Left ventricle myocardium inferior (tissue), 1 donor: ENCODE measurements around the gene PYGM. TPM values are rescaled to one million over a fixed set of nuclear protein-coding genes. Genes with fewer than 3 reads are reported as not detected.

ENCODE experiments used
- DNase-seq: peaks from one replicate; pipeline ENCODE4 v3.0.0-alpha.2; 2020
- H3K27ac ChIP-seq: fragments of 200-600 bp; replicated peaks from 2 replicates; pipeline ENCODE4 v1.8.0; 2021
- H3K27me3 ChIP-seq: fragments of 200-600 bp; 2 replicates; pipeline ENCODE4 v1.8.0; 2021; ENCODE audit warnings: low read depth
- H3K36me3 ChIP-seq: fragments of 200-600 bp; 2 replicates; pipeline ENCODE4 v1.8.0; 2021
- H3K4me1 ChIP-seq: fragments of 200-600 bp; 2 replicates; pipeline ENCODE4 v1.8.0; 2021
- H3K4me3 ChIP-seq: fragments of 200-600 bp; 2 replicates; pipeline ENCODE4 v1.8.0; 2021; ENCODE audit warnings: mild to moderate bottlenecking, moderate library complexity
- H3K9me3 ChIP-seq: fragments of 200-600 bp; replicated peaks from 2 replicates; pipeline ENCODE4 v1.8.0; 2021
- intact Hi-C: fragments of 100-400 bp; cut with micrococcal nuclease; formaldehyde crosslinking; loops from one replicate; pipeline ENCODE4 v1.11.0; 2022
- total RNA-seq: library from RNA; stranded (reverse); fragmentation: NEBNext Ultra II Directional; extraction: Animal tissue kit (Norgen Biotek cat#: 25700); gene quantifications from one replicate; pipeline ENCODE4 v1.2.1, GENCODE V29; 2021
- TF ChIP-seq, protein P1 (sequence below): fragments of 200-600 bp; IDR thresholded peaks from 2 replicates; pipeline ENCODE4 v1.8.0; 2021; ENCODE audit warnings: antibody characterized with exemption, mild to moderate bottlenecking, borderline replicate concordance
- donor health status: DM: no; HTN: yes; CAD: no; lungs with severe emphysema.

Gene PYGM
- total RNA-seq, 1 donor from 2014 or later = 89.5 TPM

DNA sequence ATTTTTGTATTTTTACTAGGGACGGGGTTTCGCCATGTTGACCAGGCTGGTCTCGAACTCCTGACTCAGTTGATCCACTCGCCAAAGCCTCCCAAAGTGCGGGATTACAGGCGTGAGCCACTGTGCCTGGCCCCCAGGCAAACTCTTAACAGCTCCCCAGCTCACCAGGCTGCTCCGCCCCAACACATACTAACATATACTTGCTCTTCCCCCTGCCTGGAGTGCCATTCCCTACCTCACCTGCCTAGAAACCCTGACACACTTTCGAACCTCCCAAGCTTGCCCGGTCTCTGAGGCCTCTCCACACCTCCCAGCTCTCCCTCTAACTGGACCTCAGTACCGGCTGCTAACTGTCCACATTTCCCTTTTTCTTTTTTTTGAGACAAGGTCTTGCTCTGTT is 34.8 kb upstream of the PYGM start:
- TF ChIP-seq, protein P1, sequence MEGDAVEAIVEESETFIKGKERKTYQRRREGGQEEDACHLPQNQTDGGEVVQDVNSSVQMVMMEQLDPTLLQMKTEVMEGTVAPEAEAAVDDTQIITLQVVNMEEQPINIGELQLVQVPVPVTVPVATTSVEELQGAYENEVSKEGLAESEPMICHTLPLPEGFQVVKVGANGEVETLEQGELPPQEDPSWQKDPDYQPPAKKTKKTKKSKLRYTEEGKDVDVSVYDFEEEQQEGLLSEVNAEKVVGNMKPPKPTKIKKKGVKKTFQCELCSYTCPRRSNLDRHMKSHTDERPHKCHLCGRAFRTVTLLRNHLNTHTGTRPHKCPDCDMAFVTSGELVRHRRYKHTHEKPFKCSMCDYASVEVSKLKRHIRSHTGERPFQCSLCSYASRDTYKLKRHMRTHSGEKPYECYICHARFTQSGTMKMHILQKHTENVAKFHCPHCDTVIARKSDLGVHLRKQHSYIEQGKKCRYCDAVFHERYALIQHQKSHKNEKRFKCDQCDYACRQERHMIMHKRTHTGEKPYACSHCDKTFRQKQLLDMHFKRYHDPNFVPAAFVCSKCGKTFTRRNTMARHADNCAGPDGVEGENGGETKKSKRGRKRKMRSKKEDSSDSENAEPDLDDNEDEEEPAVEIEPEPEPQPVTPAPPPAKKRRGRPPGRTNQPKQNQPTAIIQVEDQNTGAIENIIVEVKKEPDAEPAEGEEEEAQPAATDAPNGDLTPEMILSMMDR = no peak
- H3K9me3 ChIP-seq = no peaks in the 10 kb centered on the region
- H3K36me3 ChIP-seq = peaks cover 35% of the 10 kb centered on the region
- DNase-seq = no peak
- intact Hi-C loops = no loop called here
- H3K27me3 ChIP-seq = no peaks in the 10 kb centered on the region
- H3K4me3 ChIP-seq = no peak overlapping the region
- peak overlapping the region; percentile 68 for H3K27ac ChIP-seq
- H3K4me1 ChIP-seq = peaks cover 17% of the 10 kb centered on the region

- H3K9me3 ChIP-seq = no peaks in the 10 kb centered on the region
- H3K4me3 ChIP-seq = no peak overlapping the region
- H3K36me3 ChIP-seq = peaks cover 45% of the 10 kb centered on the region
- intact Hi-C loops = no loop called here
- H3K27ac ChIP-seq = peak overlapping the region; percentile 68
- TF ChIP-seq, protein P1 = no peak
- no peaks in the 10 kb centered on the region for H3K27me3 ChIP-seq
- no peak for DNase-seq
- peaks cover 17% of the 10 kb centered on the region for H3K4me1 ChIP-seq
Observed at GRCh38 chr11:64793271-64794160, 33.7 kb upstream of the PYGM start.

DNA sequence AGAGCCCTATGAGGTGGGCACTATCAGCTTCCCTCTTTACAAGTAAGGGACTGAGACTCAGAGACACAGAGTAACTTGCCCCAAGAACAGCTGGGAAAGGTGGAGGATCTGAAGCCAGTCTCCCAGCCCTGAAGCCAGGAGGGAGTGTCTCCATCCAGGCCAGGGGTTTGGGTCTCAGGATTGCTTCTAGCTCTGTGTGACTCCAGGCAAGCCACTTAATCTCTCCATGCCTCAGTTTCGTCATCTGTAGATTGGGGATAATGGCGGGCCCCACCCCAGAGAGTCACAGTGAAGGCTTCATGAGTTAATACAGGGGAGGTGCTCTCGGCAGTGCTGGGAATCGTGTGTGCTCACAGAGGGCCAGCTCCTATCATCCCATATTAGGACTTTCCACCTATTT is 32.7 kb upstream of the PYGM start:
- H3K9me3 ChIP-seq = no peaks in the 10 kb centered on the region
- no peak for DNase-seq
- no peaks in the 10 kb centered on the region for H3K27me3 ChIP-seq
- H3K4me3 ChIP-seq = no peak overlapping the region
- peaks cover 46% of the 10 kb centered on the region for H3K36me3 ChIP-seq
- peaks cover 17% of the 10 kb centered on the region for H3K4me1 ChIP-seq
- H3K27ac ChIP-seq = no peak overlapping the region
- intact Hi-C loops = no loop called here
- TF ChIP-seq, protein P1 = no peak

- H3K27ac ChIP-seq = no peak overlapping the region
- no peaks in the 10 kb centered on the region for H3K9me3 ChIP-seq
- TF ChIP-seq, protein P1 = no peak
- DNase-seq = no peak
- H3K4me3 ChIP-seq = no peak overlapping the region
- no peaks in the 10 kb centered on the region for H3K27me3 ChIP-seq
- peaks cover 17% of the 10 kb centered on the region for H3K4me1 ChIP-seq
- peaks cover 41% of the 10 kb centered on the region for H3K36me3 ChIP-seq
- intact Hi-C loops = no loop called here
Observed at GRCh38 chr11:64791781-64792291, 32.1 kb upstream of the PYGM start.

DNA sequence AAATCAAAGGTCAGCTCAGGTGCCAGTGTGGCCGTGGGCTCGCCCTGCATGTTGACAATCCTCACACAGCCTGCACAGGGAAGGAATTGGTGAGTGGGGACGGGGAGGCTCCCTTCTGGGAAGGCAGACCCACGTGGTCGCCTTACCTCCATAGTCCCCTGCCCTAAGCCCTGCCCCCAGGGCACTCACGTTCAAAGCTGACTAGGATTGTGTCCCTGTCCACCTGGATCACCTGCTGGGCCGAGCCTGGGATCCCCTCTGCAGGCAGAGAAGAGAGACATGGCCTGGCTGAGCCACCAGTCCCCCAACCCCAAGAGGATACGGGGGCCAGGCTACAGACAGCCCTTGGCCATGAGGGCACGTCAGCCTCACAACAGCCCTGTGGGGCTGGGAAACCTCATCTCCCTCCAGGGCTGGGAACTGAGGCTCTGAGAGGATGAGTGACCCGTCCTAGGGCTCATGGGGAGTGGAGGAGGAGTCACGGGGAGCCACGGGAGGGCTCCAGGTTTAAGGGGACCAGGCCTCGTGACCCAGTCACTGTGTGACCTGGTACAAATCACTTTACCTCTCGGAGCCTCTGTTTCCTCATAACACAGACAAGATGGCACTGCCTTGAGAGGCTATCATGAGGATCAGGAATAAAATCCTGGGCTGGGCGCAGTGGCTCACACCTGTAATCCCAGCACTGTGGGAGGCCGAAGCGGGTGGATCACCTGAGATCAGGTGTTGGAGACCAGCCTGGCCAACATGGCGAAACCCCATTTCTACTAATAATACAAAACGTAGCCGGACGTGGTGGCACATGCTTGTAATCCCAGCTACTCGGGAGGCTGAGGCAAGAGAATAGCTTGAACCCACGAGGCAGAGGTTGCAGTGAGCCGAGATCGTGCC is 30.7 kb upstream of the PYGM start:
- no peak for DNase-seq
- no peaks in the 10 kb centered on the region for H3K9me3 ChIP-seq
- TF ChIP-seq, protein P1 = no peak
- intact Hi-C loops = no loop called here
- peaks cover 17% of the 10 kb centered on the region for H3K4me1 ChIP-seq
- no peak overlapping the region for H3K4me3 ChIP-seq
- H3K27ac ChIP-seq = no peak overlapping the region
- peaks cover 29% of the 10 kb centered on the region for H3K36me3 ChIP-seq
- H3K27me3 ChIP-seq = no peaks in the 10 kb centered on the region
